ENCODE measurements around the gene SLC48A1.
A peak's percentile ranks its signal among the peaks of the same experiment; 100 is the strongest.

SLC48A1 gene

DNA sequence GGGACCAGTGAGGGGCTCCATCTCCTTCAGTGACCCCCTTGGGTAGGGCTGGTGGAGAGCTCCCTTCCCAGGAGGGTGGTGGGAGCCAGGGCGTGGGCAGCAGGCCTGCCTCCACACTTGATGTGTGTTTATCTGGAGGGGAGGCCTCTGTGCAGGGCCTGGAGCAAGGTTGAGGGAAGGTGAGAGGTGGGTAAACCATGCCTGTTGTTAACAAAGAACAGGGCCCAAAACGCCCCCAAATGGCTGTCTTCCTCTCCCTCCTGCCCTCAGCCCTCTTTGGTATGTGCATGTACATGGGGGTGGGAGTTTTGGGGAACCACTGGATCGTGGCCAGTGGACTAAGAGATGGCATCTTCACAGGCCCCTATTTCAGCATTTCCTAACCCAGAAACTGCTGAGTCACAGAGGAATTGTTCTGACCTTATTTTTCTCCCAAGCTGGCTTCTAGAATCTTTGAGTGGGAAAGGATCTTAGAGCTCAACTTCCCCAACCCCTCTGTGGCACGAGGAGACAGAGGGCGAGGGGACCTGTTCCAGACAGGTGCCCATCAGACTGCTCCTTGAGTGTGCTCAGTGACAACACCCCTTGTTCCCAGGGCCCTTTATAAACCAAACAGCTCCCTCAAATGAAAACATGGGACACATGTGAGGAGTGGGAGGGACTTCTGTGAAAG, 3.6 kb downstream of the SLC48A1 start:
- peak overlapping the region; percentile 77 for H3K27ac ChIP-seq
- H3K4me1 ChIP-seq (ENCODE audit: control insufficient read depth in 1 of 2, insufficient read depth in 1 of 2, low read depth in 1 of 2, low read length in 1 of 2), result peaks cover 52 to 60% of the 10 kb centered on the region in 2 experiments
- peak overlapping the region in 1 of 2 experiments; percentile 35 for H3K4me3 ChIP-seq (ENCODE audit: low read depth in 1 of 2, low read length in 1 of 2)

DNA sequence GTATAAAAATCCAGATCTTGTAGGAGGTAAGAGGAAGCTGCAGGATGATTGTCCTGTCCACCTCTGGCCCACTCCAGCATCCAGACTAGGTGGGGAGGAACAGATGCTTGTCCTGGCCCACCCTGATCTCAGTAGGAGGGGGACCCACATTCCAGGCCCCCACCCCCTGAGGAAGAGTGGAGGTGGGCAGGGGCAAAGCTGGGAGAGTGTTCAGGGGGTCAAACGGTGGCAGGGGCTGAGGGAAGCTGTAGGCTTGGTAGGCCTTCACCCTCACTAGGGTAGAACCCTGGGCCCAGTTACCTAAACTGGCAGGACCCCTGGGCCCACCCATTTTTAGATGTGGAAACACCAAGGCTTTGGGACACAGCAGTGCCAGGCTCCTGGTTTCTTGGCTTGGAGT, 4.1 kb downstream of the SLC48A1 start:
- Histone ChIP-seq H3K4me3 (ENCODE audit: low read depth in 1 of 2, low read length in 1 of 2) (peak overlapping the region in 1 of 2 experiments; percentile 35), H3K36me3 (peaks cover 14% of the 10 kb centered on the region), H3K4me1 (ENCODE audit: control insufficient read depth in 1 of 2, insufficient read depth in 1 of 2, low read depth in 1 of 2, low read length in 1 of 2) (peaks cover 52 to 60% of the 10 kb centered on the region in 2 experiments), H3K27me3 (no peaks in the 10 kb centered on the region), H3K9me3 (no peaks in the 10 kb centered on the region), H3K27ac (peak overlapping the region; percentile 77)
- TF ChIP-seq, protein P1, sequence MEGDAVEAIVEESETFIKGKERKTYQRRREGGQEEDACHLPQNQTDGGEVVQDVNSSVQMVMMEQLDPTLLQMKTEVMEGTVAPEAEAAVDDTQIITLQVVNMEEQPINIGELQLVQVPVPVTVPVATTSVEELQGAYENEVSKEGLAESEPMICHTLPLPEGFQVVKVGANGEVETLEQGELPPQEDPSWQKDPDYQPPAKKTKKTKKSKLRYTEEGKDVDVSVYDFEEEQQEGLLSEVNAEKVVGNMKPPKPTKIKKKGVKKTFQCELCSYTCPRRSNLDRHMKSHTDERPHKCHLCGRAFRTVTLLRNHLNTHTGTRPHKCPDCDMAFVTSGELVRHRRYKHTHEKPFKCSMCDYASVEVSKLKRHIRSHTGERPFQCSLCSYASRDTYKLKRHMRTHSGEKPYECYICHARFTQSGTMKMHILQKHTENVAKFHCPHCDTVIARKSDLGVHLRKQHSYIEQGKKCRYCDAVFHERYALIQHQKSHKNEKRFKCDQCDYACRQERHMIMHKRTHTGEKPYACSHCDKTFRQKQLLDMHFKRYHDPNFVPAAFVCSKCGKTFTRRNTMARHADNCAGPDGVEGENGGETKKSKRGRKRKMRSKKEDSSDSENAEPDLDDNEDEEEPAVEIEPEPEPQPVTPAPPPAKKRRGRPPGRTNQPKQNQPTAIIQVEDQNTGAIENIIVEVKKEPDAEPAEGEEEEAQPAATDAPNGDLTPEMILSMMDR (IDR thresholded peaks at IDR 0.05), result no peak

More for the DNA sequence above, 3.6 kb downstream of the SLC48A1 start:
- Histone ChIP-seq H3K27me3 (no peaks in the 10 kb centered on the region), H3K36me3 (peaks cover 9% of the 10 kb centered on the region), H3K9me3 (no peaks in the 10 kb centered on the region)
- TF ChIP-seq, protein P1 (IDR thresholded peaks at IDR 0.05), result no peak

DNA sequence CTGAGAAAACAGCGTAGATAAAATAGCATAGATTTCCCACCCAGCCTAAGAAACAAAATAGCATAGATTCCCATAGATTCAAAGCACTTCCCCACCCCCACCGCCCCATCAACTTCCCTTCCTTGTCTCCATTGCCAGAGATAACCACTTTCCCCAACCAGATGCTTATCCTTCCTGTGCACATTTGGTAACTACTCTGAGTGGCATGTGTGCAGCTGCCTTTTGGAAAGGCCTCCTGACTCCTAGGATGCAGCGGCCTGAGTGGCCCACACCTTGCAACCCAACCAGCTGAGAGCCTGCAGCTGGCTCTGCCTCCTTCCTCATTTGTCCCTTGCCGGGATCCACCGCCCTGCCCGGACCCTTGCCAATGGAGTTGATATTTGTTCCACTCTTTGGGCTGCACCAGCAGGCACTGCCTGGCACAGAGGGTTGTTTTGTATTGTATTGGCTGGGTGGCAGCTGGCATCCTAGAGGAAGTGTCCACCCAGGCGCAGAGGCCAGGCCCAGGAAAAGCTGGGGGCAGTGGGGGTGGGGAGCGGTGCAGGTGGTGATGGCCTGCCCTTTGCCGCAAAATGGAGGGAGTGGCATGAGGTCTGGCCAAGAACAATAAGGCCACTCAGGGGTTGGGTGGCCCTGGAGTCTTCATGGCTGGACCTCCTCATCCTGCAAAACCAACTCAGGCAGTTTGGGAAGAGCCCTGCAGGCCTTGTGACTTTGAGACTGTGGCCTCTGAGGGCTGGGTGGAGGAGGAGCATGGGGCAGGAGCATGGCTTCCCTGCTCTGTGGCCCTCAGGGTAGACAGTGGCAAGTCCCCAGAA, 4.9 kb downstream of the SLC48A1 start:
- Histone ChIP-seq H3K27me3 (no peaks in the 10 kb centered on the region), H3K27ac (peak overlapping the region; percentile 77), H3K36me3 (peaks cover 22% of the 10 kb centered on the region), H3K4me1 (ENCODE audit: control insufficient read depth in 1 of 2, insufficient read depth in 1 of 2, low read depth in 1 of 2, low read length in 1 of 2) (peaks cover 49 to 56% of the 10 kb centered on the region in 2 experiments), H3K9me3 (no peaks in the 10 kb centered on the region), H3K4me3 (ENCODE audit: low read depth in 1 of 2, low read length in 1 of 2) (peak overlapping the region in 1 of 2 experiments; percentile 35)
- TF ChIP-seq, protein P1 (IDR thresholded peaks at IDR 0.05), result no peak

DNA sequence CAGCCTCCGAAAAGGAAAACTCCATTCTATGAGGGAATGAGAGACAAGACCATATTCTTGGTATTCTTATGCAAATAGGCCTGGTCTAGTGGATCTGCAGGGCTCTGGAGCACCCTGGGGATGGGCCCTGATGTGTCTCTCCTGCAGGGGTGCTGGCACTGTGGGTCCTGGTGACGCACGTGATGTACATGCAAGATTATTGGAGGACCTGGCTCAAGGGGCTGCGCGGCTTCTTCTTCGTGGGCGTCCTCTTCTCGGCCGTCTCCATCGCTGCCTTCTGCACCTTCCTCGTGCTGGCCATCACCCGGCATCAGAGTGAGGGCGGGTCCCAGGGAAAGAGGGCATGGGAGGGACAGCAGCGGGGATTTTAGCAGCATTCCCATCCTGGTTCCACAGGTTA, 5.8 kb downstream of the SLC48A1 start:
- Histone ChIP-seq H3K36me3 (peaks cover 32% of the 10 kb centered on the region), H3K27ac (no peak overlapping the region), H3K4me1 (ENCODE audit: control insufficient read depth in 1 of 2, insufficient read depth in 1 of 2, low read depth in 1 of 2, low read length in 1 of 2) (peaks cover 45 to 52% of the 10 kb centered on the region in 2 experiments), H3K9me3 (no peaks in the 10 kb centered on the region), H3K4me3 (ENCODE audit: low read depth in 1 of 2, low read length in 1 of 2) (no peak overlapping the region), H3K27me3 (no peaks in the 10 kb centered on the region)
- TF ChIP-seq, protein P1 (IDR thresholded peaks at IDR 0.05), result no peak

DNA sequence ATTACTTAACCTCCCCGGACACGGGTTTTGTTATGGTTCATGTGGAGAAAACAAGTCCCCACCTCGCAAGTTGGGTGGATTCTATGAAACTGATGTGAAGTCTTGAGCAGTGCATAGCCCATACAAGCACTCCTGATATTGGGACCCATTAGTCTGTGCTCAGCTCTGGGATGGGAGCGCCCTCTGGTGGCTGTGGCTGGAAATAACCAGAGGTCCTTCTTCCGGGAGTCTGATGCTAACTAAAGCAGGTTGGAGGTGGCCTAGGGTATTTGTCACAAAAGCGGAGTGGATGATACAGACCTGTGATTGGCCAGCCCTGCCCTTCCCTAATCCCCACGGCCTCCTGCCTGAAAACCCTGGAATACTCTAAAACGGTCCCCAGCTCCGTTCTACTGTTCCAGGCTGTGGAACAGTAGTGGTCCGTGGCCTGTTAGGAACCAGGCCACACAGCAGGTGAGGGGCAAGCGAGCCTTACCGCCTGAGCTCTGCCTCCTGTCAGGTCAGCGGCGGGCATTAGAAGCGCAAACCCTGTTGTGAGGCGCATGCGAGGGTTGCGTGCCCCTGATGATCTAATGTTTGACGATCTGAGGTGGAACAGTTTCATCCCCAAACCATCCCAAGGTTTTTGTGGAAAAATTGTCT, 6.4 kb downstream of the SLC48A1 start:
- H3K27me3 ChIP-seq, result no peaks in the 10 kb centered on the region
- H3K9me3 ChIP-seq, result no peaks in the 10 kb centered on the region
- peaks cover 37% of the 10 kb centered on the region for H3K36me3 ChIP-seq
- H3K4me3 ChIP-seq (ENCODE audit: low read depth in 1 of 2, low read length in 1 of 2), result no peak overlapping the region
- peaks cover 40 to 47% of the 10 kb centered on the region in 2 experiments for H3K4me1 ChIP-seq (ENCODE audit: control insufficient read depth in 1 of 2, insufficient read depth in 1 of 2, low read depth in 1 of 2, low read length in 1 of 2)
- TF ChIP-seq, protein P1 (IDR thresholded peaks at IDR 0.05), result peak; percentile 94
- no peak overlapping the region for H3K27ac ChIP-seq

Data from neutrophil (primary cell).